Activated CD4-positive, alpha-beta memory T cell treated with anti-CD3 and anti-CD28 coated beads, Interleukin-2, amount 10 ng/mL, durations not matched to agents 7 days and 5 days (primary cell): ENCODE data around the gene IFI16. TPM values are rescaled to one million over a fixed set of nuclear protein-coding genes. Genes with fewer than 3 reads are reported as not detected.
A peak's percentile ranks its signal among the peaks of the same experiment; 100 is the strongest.
"Not testable (repeated sequence)": the region's sequence is repeated elsewhere in the genome, so short reads cannot be mapped to it uniquely, and the experiment has no call there.

Experiments
- CTCF ChIA-PET: fragments of 350-600 bp; sonication (Branson Sonifier 250); formaldehyde crosslinking; loops from one replicate; lab custom pipeline; 2021; ENCODE audit warnings: antibody characterized with exemption, inconsistent platforms; lab: Charles Lee
- POLR2A ChIA-PET: fragments of 350-600 bp; sonication (Branson Sonifier 250); formaldehyde crosslinking; loops from one replicate; lab custom pipeline; 2021; ENCODE audit warnings: antibody characterized with exemption; lab: Charles Lee
- DNase-seq: peaks from one replicate; pipeline ENCODE4 v3.0.0-alpha.2; 2020
- H3K27ac Mint-ChIP-seq: one replicate; pipeline ENCODE4 v1.8.0; 2021; ENCODE audit warnings: mild to moderate bottlenecking, mixed read lengths
- H3K27me3 Mint-ChIP-seq: one replicate; pipeline ENCODE4 v1.8.0; 2021; ENCODE audit warnings: mixed read lengths
- H3K36me3 Mint-ChIP-seq: one replicate; pipeline ENCODE4 v1.8.0; 2021; ENCODE audit warnings: low read depth, mixed read lengths
- H3K4me1 Mint-ChIP-seq: one replicate; pipeline ENCODE4 v1.8.0; 2021; ENCODE audit warnings: mixed read lengths
- H3K4me3 Mint-ChIP-seq: one replicate; pipeline ENCODE4 v1.8.0; 2021; ENCODE audit warnings: mild to moderate bottlenecking, mixed read lengths
- H3K9me3 Mint-ChIP-seq: one replicate; pipeline ENCODE4 v1.8.0; 2021; ENCODE audit warnings: mixed read lengths
- total RNA-seq, 2 experiments: library from RNA; stranded (reverse); gene quantifications; one replicate each; pipeline ENCODE4 v1.2.3, GENCODE V29; 2021

The IFI16 gene
- total RNA-seq, 2 experiments from 2014 or later, result 394 to 395 TPM

GRCh38 chr1:159088546-159089183 is 79.0 kb downstream of the IFI16 start:
- POLR2A ChIA-PET, result interaction anchor here (0.8 to 5.1 kb wide), 6 partner anchors 12 to 92 kb away, joined by 3 to 112 read pairs (median 6); partner anchors contain the start of genes AIM2 and IFI16
- Mint-ChIP-seq H3K27ac (no peak overlapping the region), H3K4me3 (no peak overlapping the region), H3K4me1 (peaks cover 56% of the 10 kb centered on the region), H3K36me3 (no peaks in the 10 kb centered on the region), H3K27me3 (no peaks in the 10 kb centered on the region), H3K9me3 (no peaks in the 10 kb centered on the region)
- CTCF ChIA-PET, result interaction anchor here (1.0 to 3.6 kb wide), 5 partner anchors 11 to 582 kb away, joined by 4 to 47 read pairs (median 12); partner anchors contain the start of gene AIM2
- no peak for DNase-seq

DNA sequence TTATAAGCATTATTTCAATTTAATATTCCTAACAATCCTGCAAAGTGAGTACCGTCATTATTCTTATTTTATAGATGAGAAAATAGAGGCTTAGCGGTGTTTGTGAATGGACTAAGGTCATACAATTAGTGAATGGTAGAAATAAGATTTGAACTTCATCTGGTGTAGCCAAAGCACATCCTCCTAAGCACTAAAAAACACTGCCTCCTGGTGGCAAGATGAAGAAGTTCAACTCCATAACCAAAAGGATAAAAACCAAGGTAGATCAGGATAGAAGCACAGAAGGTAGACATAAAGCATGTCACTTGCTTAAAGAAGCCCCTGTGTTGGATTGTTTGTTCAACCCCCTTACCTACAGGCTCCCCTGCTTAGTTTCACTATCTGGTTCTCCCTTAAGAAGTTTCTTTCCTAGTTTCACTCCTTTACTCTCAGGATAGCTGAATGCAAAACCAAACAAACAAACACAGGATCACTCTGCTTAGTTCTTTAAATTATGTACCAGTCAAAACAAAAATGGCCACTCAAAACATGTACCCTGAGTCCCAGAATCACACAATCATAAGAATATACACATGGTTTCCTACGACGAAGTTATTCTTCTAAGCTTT is 79.6 kb downstream of the IFI16 start:
- Mint-ChIP-seq H3K4me1 (peaks cover 55% of the 10 kb centered on the region), H3K27me3 (no peaks in the 10 kb centered on the region), H3K27ac (no peak overlapping the region), H3K9me3 (no peaks in the 10 kb centered on the region), H3K4me3 (no peak overlapping the region), H3K36me3 (no peaks in the 10 kb centered on the region)
- DNase-seq, result no peak
- ChIA-PET CTCF (interaction anchor here (0.9 to 3.6 kb wide), 7 partner anchors 12 to 582 kb away, joined by 3 to 47 read pairs (median 4); partner anchors contain the start of gene AIM2), POLR2A (interaction anchor here (1.0 to 5.1 kb wide), 5 partner anchors 13 to 93 kb away, joined by 4 to 112 read pairs (median 6); partner anchors contain the start of genes AIM2 and IFI16)

GRCh38 chr1:159090286-159091179 is 80.8 kb downstream of the IFI16 start:
- Mint-ChIP-seq H3K4me3 (no peak overlapping the region), H3K9me3 (no peaks in the 10 kb centered on the region), H3K27ac (no peak overlapping the region), H3K27me3 (no peaks in the 10 kb centered on the region), H3K36me3 (no peaks in the 10 kb centered on the region), H3K4me1 (peaks cover 55% of the 10 kb centered on the region)
- ChIA-PET CTCF (interaction anchor here (1.0 to 3.6 kb wide), 4 partner anchors 13 to 20 kb away, joined by 3 to 47 read pairs (median 12); partner anchors contain the start of gene AIM2), POLR2A (interaction anchor here (1.0 to 5.1 kb wide), 4 partner anchors 14 to 81 kb away, joined by 3 to 112 read pairs (median 4); partner anchors contain the start of genes AIM2 and IFI16)
- no peak for DNase-seq

GRCh38 chr1:159091180-159091560 is 81.5 kb downstream of the IFI16 start:
- Mint-ChIP-seq H3K4me1 (peaks cover 55% of the 10 kb centered on the region), H3K4me3 (no peak overlapping the region)
- POLR2A ChIA-PET, result interaction anchor here (1.0 to 5.1 kb wide), 4 partner anchors 14 to 82 kb away, joined by 3 to 112 read pairs (median 4); partner anchors contain the start of genes AIM2 and IFI16

GRCh38 chr1:159091607-159092031 is 81.9 kb downstream of the IFI16 start:
- peaks cover 55% of the 10 kb centered on the region for H3K4me1 Mint-ChIP-seq
- H3K9me3 Mint-ChIP-seq, result no peaks in the 10 kb centered on the region
- POLR2A ChIA-PET, result interaction anchor here (1.0 to 5.1 kb wide), 4 partner anchors 15 to 82 kb away, joined by 3 to 112 read pairs (median 4); partner anchors contain the start of genes AIM2 and IFI16
- CTCF ChIA-PET, result interaction anchor here (1.1 to 1.2 kb wide), 2 partner anchors 15 to 19 kb away, joined by 4 read pairs; partner anchors contain the start of gene AIM2
- H3K4me3 Mint-ChIP-seq, result peak overlapping the region; percentile 14
- no peaks in the 10 kb centered on the region for H3K36me3 Mint-ChIP-seq
- peaks cover 6% of the 10 kb centered on the region for H3K27me3 Mint-ChIP-seq
- peak overlapping the region; percentile 80 for H3K27ac Mint-ChIP-seq
- DNase-seq, result peak; percentile 52

More at GRCh38 chr1:159091180-159091560, 81.5 kb downstream of the IFI16 start:
- no peak for DNase-seq
- Mint-ChIP-seq H3K36me3 (no peaks in the 10 kb centered on the region), H3K9me3 (no peaks in the 10 kb centered on the region), H3K27ac (peak overlapping the region; percentile 80), H3K27me3 (peaks cover 3% of the 10 kb centered on the region)
- CTCF ChIA-PET, result interaction anchor here (1.2 to 3.3 kb wide), 2 partner anchors 15 to 18 kb away, joined by 4 to 19 read pairs; partner anchors contain the start of gene AIM2

- CTCF ChIA-PET, result interaction anchor here (1.1 to 1.2 kb wide), 2 partner anchors 16 to 20 kb away, joined by 4 read pairs; partner anchors contain the start of gene AIM2
- no peak for DNase-seq
- Mint-ChIP-seq H3K9me3 (no peaks in the 10 kb centered on the region), H3K4me1 (peaks cover 52% of the 10 kb centered on the region), H3K36me3 (no peaks in the 10 kb centered on the region), H3K27ac (peak overlapping the region; percentile 80), H3K27me3 (peaks cover 9% of the 10 kb centered on the region), H3K4me3 (no peak overlapping the region)
- POLR2A ChIA-PET, result interaction anchor here (1.0 to 5.1 kb wide), 3 partner anchors 15 to 83 kb away, joined by 3 to 112 read pairs (median 6); partner anchors contain the start of genes AIM2 and IFI16
Observed at GRCh38 chr1:159092036-159092760, 82.5 kb downstream of the IFI16 start.

DNA sequence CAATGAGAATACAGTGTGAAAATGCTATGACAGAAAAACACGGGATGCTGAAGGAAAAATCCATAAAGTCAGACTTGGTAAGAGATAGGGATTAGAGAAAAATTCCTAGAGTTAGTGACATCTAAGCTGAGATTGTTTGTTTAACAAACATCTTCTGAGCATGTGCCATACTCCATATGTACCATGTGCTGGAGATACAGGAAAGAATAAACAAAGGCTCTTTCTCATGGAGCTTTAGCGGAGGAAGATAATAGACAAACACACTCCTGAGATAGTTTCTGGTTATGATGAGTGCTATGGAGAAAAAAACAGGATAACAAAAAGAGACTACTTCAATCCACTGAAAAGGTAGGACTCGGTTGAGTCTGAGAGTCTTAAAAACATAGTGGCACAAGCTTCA is 88.9 kb downstream of the IFI16 start:
- POLR2A ChIA-PET, result no interaction called here
- Mint-ChIP-seq H3K27ac (no peak overlapping the region), H3K27me3 (peaks cover 43% of the 10 kb centered on the region), H3K9me3 (no peaks in the 10 kb centered on the region), H3K36me3 (no peaks in the 10 kb centered on the region), H3K4me3 (no peak overlapping the region), H3K4me1 (no peaks in the 10 kb centered on the region)
- CTCF ChIA-PET, result no interaction called here
- no peak for DNase-seq

DNA sequence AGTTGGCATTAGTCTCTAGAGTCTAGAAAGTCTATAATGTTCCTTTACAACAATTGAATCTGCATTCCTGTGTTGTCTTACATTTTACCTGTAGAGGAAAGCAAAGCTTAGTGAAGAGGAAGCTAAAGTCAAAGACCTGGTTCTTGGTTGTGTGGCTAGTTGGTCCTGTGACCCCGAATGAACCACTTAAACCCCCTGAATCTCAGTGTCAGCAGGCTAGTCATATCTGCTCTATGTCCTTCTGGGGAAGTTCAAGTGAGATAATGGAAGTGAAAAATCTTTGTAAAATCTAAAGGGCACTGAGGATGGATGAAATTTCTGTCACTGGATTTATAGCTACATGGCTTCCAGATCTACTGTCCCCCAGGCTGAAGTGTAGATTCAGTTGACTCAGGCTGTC is 90.9 kb downstream of the IFI16 start:
- H3K9me3 Mint-ChIP-seq, result no peaks in the 10 kb centered on the region
- no peaks in the 10 kb centered on the region for H3K4me1 Mint-ChIP-seq
- CTCF ChIA-PET, result no interaction called here
- DNase-seq, result no peak
- H3K27ac Mint-ChIP-seq, result no peak overlapping the region
- H3K36me3 Mint-ChIP-seq, result no peaks in the 10 kb centered on the region
- POLR2A ChIA-PET, result no interaction called here
- H3K27me3 Mint-ChIP-seq, result peaks cover 43% of the 10 kb centered on the region
- H3K4me3 Mint-ChIP-seq, result no peak overlapping the region

- CTCF ChIA-PET, POLR2A ChIA-PET, H3K9me3 Mint-ChIP-seq, H3K4me3 Mint-ChIP-seq, DNase-seq, H3K36me3 Mint-ChIP-seq, H3K27ac Mint-ChIP-seq, H3K4me1 Mint-ChIP-seq: not testable (repeated sequence)
- peaks cover 44% of the 10 kb centered on the region for H3K27me3 Mint-ChIP-seq
Observed at GRCh38 chr1:159103021-159103420, 93.3 kb downstream of the IFI16 start.
